ENCODE results near the gene F13B.
"Not testable (repeated sequence)": the region's sequence is repeated elsewhere in the genome, so short reads cannot be mapped to it uniquely, and the experiment has no call there.

Gene F13B

DNA sequence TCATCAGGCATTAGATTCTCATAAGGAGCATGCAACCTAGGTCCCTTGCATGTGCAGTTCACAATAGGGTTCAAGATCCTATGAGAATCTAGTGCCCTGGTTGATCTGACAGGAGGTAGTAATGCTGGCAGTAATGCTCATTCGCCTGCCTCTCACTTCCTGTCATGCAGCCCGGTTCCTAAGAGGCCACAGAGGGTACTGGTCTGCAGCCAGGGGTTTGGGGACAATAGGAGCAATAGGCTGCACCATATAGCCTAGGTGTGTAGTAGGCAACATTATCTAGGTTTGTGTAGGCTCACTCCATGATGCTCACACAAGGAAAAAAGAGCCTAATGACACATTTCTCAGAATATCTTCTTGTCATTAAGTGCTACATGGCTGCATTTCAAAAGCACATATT lies 63.9 kb downstream of the F13B start:
- TF ChIP-seq, protein P1, sequence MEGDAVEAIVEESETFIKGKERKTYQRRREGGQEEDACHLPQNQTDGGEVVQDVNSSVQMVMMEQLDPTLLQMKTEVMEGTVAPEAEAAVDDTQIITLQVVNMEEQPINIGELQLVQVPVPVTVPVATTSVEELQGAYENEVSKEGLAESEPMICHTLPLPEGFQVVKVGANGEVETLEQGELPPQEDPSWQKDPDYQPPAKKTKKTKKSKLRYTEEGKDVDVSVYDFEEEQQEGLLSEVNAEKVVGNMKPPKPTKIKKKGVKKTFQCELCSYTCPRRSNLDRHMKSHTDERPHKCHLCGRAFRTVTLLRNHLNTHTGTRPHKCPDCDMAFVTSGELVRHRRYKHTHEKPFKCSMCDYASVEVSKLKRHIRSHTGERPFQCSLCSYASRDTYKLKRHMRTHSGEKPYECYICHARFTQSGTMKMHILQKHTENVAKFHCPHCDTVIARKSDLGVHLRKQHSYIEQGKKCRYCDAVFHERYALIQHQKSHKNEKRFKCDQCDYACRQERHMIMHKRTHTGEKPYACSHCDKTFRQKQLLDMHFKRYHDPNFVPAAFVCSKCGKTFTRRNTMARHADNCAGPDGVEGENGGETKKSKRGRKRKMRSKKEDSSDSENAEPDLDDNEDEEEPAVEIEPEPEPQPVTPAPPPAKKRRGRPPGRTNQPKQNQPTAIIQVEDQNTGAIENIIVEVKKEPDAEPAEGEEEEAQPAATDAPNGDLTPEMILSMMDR (IDR thresholded peaks at IDR 0.05; ENCODE audit: low read length, missing control alignments), result no peak
- no peak overlapping the region for H3K4me3 ChIP-seq (replicated peaks; ENCODE audit: low read depth, low read length)
- DNase-seq (ENCODE audit: low read depth), result no peak

GRCh38 chr1:197001828-197002227 lies 65.2 kb downstream of the F13B start:
- no peak overlapping the region for H3K4me3 ChIP-seq (replicated peaks; ENCODE audit: low read depth, low read length)
- DNase-seq (ENCODE audit: low read depth), result no peak
- TF ChIP-seq, protein P1 (IDR thresholded peaks at IDR 0.05; ENCODE audit: low read length, missing control alignments), result no peak

- DNase-seq (ENCODE audit: low read depth), result peak; percentile 82
- no peak overlapping the region for H3K4me3 ChIP-seq (replicated peaks; ENCODE audit: low read depth, low read length)
- TF ChIP-seq, protein P1 (IDR thresholded peaks at IDR 0.05; ENCODE audit: low read length, missing control alignments), result peak; percentile 16
Observed at GRCh38 chr1:196997423-196997822, 69.6 kb downstream of the F13B start.

- H3K4me3 ChIP-seq (replicated peaks; ENCODE audit: low read depth, low read length), result no peak overlapping the region
- DNase-seq (ENCODE audit: low read depth), result no peak
- TF ChIP-seq, protein P1 (IDR thresholded peaks at IDR 0.05; ENCODE audit: low read length, missing control alignments), result no peak
Observed at GRCh38 chr1:196993916-196994315, 73.1 kb downstream of the F13B start.

DNA sequence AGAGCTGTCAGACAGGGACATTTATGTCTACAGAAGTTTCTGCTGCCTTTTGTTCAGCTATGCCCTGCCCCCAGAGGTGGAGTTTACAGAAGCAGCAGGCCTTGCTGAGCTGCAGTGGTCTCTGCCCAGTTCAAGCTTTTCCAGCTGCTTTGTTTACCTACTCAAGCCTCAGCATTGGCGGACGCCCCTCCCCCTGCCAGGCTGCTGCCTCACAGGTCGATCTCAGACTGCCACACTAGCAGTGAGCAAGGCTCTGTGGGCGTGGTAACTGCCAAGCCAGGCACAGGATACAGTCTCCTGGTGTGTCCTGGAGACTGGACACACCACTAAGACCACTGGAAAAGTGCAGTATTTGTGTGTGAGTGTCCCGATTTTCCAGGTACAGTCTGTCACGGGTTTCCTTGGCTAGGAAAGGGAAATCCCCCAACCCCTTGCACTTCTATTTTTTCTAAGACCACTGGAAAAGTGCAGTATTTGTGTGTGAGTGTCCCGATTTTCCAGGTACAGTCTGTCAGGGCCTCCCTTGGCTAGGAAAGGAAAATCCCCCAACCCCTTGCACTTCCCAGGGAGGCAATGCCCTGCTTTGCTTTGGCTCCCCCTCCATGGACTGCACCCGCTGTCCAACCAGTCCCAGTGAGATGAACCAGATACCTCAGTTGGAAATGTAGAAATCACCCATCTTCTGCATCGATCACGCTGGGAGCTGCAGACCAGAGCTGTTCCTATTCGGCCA lies 75.0 kb downstream of the F13B start:
- not testable (repeated sequence) for DNase-seq (ENCODE audit: low read depth); H3K4me3 ChIP-seq (replicated peaks; ENCODE audit: low read depth, low read length)
